GM21576 (cell line): ENCODE data around the gene OAS2.

ENCODE experiments used
- ATAC-seq: cut with Tn5 transposase; IDR thresholded peaks from one replicate; pipeline ENCODE4 v1.9.1; 2021; ENCODE audit warnings: mild to moderate bottlenecking, moderate library complexity; ENCODE audit not compliant: unreplicated experiment

OAS2 gene

GRCh38 chr12:113016796-113017195, 38.5 kb downstream of the OAS2 start:
- ATAC-seq = no peak

DNA sequence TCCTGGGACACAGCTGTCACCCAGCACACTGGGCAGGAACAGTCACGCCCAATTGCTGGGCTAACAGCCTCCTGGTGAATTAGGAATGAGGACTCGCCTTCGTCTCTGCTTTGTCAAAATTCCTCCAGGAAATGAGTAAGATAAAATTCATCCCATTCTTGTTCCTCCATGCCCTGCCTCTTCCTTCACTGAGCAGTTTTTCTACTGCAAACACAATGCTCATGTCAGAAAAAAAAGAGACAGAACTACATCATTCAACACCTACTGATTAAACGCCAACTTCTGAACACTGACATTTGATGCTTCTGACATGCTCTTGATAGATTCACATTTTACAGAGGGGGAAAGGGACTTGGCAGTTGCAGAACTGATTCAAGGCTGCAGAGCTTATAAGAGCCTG, 40.7 kb downstream of the OAS2 start:
- no peak for ATAC-seq

DNA sequence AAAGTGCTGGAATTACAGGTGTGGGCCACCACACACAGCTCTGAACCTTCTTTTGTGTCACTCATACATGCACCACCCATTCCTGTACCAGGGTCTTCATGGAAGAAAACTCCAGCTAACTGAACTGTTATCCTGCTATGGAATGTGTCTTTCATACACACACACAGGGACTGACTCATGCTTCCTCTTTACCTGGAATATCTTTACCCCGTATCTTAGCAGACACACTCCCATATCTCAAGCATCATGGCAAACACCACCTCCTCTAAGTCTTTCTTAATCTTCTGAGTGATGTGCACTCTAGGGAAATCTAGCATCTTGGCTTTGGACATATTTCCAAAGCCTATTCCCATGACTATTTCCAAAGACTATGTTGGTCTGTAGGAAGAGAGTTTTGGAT, 43.2 kb downstream of the OAS2 start:
- ATAC-seq = no peak

- no peak for ATAC-seq
Observed at GRCh38 chr12:113022563-113023297, 44.4 kb downstream of the OAS2 start.

DNA sequence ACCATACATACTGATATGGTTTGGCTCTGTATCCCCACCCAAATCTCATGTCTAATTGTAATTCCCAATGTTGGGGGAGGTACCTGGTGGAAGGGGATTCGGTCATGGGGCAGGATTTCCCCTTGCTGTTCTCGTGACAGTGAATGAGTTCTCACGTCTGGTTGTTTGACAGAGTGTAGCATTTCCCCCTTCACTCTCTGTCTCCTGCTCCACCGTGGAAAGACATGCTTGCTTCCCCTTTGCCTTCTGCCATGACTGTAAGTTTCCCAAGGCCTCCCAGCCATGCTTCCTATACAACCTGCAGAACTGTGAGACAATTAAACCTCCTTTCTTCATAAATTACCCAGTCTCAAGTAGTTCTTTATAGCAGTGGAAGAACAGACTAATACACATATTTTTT, 49.4 kb downstream of the OAS2 start:
- ATAC-seq = no peak

DNA sequence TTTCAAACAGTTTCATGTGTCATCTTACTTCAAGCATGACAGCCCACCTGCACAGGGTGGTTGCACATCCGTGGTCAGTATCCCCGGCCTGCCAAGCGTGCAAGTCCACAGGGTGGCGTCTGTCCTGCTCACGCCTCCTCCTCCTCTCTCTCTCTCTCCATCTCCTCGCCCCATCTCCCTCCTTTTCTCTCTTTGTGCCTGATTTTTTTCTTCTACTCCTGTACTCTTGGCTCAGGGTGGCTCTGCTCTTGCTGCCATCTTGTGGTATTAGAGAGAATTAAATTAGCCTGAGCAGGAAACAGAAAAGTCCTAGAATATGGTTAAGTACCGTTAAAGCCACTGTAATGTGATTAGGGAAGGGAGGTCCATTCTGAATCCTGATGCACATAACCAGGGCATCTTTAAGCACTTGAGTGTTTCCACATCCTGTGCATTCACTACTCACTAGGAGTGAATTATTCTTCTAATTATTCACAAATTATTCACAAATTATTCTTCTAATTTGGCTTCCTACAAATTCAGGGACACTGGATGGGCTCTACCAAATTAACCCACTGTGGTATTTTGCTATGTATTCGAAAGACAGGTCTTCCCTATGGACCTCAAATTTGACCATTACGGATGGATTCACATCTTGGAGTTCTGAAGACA, 52.7 kb downstream of the OAS2 start:
- no peak for ATAC-seq

DNA sequence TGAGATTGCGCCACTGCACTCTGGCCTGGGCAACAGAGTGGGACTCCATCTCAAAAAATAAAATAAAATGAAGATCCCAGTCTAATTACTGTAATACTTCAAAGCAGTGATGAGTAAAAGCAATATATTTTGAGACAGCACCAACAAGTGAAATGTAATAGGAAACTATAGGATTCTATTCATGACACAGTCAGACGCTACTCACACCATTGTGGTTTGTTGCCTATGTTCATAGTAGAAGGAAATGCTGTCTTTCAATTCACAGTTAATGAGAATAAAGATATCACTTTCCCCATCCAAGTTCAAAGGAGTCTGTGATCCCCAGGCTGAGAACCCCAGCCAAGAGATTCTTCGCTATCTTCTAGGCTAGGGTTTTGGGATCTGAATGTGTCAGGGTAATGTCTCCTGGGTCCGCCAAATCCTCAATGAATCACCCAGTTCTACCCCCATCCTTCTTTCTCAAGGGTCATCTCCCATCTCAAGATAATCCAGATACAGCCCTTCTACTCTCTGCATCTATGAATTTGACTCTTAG, 61.7 kb downstream of the OAS2 start:
- ATAC-seq = no peak

GRCh38 chr12:113040722-113041171, 62.4 kb downstream of the OAS2 start:
- ATAC-seq = no peak

- no peak for ATAC-seq
Observed at GRCh38 chr12:113041560-113041959, 63.2 kb downstream of the OAS2 start.

DNA sequence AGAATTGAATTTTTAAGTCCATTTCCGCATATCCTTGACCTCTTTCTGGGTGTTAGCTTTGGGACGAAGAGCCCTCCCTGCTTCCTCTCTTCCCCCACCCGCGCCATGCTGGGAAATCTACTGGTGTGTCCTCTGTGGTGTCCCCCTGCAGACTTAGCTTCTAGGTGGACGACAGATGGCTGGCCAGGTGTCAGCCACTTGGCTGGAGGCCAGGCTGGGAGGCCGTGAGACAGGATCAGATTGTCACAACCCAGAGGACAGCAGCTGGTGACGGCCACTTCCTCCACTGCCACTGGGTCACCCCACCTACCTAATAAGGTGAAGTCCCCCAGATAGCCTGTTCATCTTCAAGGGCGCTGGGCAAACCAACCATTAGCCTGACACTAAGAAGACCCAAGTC, 64.9 kb downstream of the OAS2 start:
- ATAC-seq = no peak

DNA sequence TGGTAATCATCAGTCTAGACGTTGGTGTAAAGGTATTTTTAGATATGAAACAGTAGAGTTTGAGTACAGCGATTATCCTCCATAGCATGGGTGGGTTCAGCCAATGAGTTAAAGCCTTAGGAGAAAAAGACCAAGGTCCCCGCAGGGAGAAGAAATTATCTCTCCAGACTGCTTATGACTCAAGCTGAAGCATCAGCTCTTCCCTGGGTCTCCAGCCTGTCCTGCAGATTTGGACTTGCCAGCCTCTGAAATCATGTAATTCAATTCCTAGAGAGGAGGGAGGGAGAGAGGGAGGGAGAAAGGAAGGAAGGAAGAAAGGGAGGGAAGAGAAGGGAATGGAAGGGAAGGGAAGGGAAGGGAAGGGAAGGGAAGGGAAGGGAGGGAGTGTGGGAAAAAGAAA, 66.2 kb downstream of the OAS2 start:
- no peak for ATAC-seq

- no peak for ATAC-seq
Observed at GRCh38 chr12:113048716-113049127, 70.4 kb downstream of the OAS2 start.

DNA sequence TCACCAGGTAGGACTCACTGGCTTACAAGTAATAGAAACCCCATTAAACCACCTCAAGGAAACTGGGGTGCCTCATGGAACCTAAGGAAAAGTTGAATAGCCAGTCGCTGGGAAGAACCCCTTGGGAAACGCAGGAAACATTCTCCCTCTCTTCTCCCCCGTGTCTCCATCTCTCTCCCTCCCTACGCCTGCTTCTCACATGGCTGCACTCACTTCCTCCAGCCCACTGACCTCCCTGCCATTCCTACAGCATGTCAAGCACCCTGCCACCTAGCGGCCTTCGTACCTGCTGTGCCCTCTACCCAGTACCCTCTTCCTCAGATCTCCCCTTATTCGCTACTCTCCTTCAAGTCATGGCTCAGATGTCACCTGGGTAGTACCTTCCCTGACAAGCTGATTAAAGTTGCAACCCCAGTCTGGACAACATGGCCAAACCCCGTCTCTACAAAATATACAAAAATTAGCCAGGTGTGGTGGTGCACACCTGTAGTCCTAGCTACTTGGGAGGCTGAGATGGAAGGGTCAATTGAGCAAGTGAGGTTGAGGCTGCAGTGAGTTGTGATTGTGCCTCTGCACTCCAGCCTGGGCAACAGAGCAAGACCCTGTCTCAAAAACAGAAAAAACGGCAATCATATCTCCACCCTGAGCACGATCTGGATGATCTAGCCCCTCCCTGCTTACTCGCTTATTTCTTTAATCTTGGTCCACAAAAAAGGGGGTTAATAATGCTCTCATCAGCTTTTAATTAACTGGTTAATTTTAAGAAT, 71.8 kb downstream of the OAS2 start:
- ATAC-seq = no peak

GRCh38 chr12:113050795-113051194, 72.5 kb downstream of the OAS2 start:
- ATAC-seq = no peak

DNA sequence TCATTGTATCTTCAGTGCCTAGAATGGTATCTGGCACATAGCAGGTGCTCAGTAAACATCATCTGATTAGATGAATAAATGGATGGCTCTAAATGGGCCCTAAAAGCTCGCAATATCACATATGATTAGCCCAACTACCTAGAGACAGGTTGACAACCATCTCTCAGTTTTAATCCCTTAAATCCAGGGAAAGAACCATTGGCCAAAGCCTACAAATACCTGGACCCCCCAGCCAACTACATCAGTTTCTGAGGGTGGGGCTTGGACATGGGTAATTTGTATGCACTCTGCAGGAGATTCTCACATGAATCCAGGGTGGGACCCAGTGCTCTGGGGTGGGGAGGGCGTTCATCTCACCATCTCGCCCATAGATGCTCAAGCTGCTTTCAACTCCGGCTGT, 73.4 kb downstream of the OAS2 start:
- no peak for ATAC-seq

DNA sequence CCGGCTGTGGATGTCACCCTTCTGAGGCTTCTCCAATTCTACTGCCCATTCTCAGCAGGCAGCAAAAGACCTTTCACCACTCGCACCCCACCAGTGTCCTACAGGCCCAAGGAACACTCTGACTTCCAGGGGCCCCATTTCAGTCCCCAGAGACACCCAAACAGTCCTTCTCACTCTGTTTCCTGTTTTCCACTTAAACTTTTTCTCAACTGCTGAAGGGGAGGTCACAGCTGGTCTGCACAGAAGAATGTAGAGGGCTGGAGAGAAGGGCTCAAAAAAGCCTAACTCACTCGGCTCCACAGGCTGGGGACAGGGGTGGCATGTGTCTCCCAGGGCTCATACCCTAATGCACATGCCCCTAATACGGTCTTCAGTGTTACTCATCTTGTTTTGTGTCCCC, 74.0 kb downstream of the OAS2 start:
- no peak for ATAC-seq

DNA sequence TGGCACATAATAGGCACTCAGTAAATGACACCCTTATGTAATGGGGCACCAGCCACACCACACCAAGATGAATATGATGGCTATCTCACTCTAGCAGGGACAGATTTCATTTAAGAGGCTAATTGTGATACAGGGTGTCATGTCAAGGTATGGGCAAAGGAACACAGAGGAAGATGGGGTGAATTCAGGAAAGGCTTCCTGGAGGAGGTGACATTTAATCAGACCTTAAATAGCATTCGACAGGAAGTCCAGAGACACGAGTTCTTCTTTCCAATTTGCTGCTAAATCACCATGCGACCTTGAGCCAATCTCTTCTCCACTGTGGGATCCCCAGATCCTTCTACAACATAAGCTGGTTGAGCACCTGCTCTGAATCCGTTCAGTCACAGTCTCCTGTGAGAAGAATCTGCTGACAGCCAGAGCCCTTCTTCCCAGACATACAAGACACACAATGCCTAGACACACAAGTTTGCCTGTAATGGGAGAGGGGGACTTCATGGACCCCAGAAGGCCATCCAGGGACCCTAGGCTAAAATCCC, 76.7 kb downstream of the OAS2 start:
- no peak for ATAC-seq

DNA sequence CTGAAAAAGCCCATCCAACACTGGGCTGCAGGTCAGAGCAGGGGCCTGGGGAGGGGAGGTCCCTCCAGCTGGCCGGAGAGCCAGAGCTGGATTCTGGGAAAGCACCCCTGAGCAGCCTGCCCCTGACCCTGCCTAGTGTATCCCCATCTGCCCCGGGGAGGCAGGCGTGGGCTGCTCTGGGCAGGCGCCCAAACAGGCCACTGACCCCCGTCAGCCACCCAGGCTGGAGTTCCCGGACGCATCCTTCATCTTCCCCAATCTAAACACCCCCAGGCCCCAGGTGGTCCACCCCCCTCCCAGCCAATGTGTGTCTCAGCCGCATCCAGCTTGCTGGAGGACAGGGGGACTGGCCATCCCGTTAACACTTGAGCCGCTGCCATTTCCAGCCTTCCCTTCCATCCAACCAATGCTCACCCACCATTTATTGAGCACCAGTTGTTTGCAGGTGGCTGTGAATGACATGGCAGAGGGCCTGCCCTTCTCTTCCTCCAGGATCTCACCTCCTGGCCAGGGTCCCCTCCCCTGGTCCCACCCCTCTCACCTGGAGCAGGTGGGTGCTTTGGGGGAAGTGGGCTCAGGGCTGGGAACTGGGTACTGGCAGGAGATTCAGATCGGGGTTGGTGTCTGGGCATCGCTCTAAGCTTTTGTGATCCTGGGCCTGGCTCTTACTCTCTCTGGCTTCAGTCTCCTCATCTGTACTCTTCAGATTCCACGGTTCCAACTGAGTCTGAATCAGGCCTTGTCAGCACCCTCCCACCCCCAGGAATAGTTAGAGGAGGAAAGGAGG, 77.5 kb downstream of the OAS2 start:
- ATAC-seq = no peak

DNA sequence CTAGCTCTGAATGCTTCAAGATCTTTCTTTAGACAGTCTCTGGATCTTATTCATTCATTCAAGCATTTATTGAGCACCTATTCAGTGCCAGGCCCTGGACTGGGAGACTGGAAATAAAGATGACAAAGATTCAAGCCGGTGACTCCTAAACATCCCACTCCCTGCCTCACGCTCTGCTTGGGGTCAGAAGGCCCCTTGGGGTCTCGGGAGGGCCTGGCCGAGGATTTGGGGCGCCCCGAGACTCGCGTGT, 78.0 kb downstream of the OAS2 start:
- no peak for ATAC-seq

DNA sequence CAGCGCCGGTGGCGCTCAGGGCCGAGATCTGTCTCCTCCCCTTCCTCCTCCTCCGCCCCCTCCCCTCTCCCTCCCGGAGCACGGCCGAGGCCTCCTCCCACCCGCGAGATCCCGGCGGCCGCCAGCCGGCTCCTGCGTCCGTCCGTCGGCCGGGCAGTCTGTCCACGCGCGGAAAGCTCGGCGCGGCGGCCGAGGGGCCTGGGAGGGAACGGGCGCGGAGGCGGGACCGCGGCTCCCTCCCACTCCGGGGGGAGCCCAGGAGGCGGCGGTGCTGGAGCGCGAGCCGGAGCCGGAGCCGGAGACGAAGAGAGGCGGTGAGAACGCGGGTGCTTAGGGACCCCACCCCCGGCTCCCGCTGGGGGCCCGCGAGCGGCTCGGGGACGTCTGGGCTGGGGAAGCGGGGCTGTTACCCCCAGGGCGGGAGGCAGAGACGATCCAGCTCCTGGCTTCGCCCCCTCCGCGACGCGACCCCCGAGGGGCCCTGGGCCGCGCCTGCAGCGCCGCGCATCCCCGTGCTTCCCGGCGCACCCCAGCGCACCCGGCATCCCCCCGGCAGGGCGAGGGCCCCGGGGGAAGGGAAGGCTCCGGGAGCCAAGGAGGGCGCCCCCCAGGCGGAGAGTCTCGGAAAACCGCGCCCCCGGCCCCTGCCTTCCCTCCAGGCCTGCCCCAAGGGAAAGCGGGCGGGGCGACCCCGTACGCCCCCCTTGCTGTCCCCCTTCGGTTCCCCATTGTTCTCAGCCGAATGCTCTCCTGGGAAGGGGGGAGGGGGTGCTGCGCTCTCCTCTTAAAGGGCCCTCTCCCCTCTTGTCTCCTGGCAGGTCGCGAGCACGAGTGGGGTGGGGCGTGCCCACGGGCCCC, 78.5 kb downstream of the OAS2 start, which contains the start of gene DTX1:
TSS of gene DTX1 (plus strand) at position 100 of the 858 bp plus-strand sequence. CDS start 1,463 bp downstream, outside the sequence.
- ATAC-seq = no peak
